ENCODE results near the gene GYG2.
"Not testable (repeated sequence)": the region's sequence is repeated elsewhere in the genome, so short reads cannot be mapped to it uniquely, and the experiment has no call there.

GYG2 gene

GRCh38 chrX:2828344-2828958 is at the start of gene GYG2:
GYG2 (plus strand) TSS chrX:2828930; CDS start chrX:2830189, 1,259 bp downstream.
- TF ChIP-seq, protein P1, sequence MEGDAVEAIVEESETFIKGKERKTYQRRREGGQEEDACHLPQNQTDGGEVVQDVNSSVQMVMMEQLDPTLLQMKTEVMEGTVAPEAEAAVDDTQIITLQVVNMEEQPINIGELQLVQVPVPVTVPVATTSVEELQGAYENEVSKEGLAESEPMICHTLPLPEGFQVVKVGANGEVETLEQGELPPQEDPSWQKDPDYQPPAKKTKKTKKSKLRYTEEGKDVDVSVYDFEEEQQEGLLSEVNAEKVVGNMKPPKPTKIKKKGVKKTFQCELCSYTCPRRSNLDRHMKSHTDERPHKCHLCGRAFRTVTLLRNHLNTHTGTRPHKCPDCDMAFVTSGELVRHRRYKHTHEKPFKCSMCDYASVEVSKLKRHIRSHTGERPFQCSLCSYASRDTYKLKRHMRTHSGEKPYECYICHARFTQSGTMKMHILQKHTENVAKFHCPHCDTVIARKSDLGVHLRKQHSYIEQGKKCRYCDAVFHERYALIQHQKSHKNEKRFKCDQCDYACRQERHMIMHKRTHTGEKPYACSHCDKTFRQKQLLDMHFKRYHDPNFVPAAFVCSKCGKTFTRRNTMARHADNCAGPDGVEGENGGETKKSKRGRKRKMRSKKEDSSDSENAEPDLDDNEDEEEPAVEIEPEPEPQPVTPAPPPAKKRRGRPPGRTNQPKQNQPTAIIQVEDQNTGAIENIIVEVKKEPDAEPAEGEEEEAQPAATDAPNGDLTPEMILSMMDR (IDR thresholded peaks at IDR 0.05; ENCODE audit: extremely low read depth, missing control alignments), result no peak
- DNase-seq (ENCODE audit: low spot score), result no peak

- not testable (repeated sequence) for DNase-seq (ENCODE audit: low spot score)
Measured at GRCh38 chrX:2780472-2781225, 48.1 kb upstream of the GYG2 start.

DNA sequence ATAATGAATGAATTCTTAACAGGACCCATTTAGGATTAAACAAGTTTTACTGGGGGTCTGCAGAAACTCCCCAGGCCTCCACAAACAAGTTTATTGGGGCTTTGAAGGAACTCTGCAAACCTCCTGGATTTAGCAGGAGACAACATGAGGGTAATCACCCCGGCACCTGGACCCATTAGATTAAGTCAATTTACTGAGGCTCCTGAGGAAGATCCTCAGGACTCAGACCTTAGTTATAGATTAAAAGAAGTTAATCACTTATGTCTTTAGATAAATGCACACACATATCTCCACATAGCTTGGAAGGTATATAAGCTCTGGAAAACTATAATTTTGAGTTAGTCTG is 47.5 kb upstream of the GYG2 start:
- DNase-seq (ENCODE audit: low spot score), result no peak
- TF ChIP-seq, protein P1 (IDR thresholded peaks at IDR 0.05; ENCODE audit: extremely low read depth, missing control alignments), result no peak

GRCh38 chrX:2781698-2782097 is 47.0 kb upstream of the GYG2 start:
- no peak for DNase-seq (ENCODE audit: low spot score)
- TF ChIP-seq, protein P1 (IDR thresholded peaks at IDR 0.05; ENCODE audit: extremely low read depth, missing control alignments), result no peak

DNA sequence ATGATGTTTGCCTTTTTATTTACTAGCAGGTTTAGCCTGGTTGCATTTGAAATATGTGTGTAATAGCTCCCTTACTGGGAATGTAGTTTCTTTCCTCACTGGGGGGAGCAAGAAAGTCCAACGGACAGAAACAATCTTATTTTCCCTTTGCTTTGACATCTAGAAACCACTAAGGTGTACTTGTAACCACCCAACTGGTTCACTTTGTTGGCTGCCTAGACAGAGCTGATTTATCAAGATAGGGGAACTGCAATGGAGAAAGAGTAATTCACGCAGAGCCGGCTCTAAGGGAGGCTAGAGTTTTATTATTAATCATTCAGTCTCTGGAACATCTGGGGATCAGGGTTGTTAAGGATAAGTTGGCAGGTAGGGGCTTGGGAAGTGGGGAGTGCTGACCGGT is 46.6 kb upstream of the GYG2 start:
- DNase-seq (ENCODE audit: low spot score), result no peak
- TF ChIP-seq, protein P1 (IDR thresholded peaks at IDR 0.05; ENCODE audit: extremely low read depth, missing control alignments), result no peak

DNA sequence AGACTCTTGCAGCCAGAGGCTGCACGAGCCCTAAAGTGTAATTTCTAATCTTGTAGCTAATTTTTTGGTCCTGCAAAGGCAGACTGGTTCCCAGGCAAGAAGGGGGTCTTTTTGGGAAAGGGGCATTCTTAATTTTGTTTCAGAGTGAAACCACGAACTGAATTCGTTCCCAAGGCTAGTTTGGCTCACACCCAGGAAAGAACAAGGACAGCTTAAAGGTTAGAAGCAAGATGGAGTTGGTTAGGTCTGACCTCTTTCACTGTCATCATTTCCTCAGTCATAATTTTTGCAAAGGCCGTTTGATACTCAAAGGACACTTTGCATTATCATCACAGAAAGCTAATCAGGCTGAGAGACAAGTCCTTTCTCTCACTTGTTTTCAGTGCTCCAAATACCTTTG is 46.0 kb upstream of the GYG2 start:
- TF ChIP-seq, protein P1 (IDR thresholded peaks at IDR 0.05; ENCODE audit: extremely low read depth, missing control alignments), result no peak
- DNase-seq (ENCODE audit: low spot score), result no peak

DNA sequence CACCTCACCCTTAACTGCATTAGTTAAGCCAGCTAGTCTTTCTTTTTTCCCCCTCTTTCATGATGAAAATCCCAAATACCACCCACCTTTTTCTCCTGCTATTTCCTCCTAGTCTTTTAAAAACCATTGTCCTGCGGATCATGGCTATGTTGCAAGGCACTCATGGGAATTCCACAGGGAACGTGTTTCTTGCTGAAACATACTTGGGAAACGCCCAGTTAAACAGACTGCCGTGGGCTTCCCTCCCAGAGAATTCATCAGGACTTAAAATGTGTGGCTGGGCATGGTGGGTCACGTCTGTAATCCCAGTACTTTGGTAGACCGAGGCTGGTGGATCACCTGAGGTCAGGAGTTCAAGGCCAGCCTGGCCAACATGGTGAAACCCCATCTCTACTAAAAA is 44.7 kb upstream of the GYG2 start:
- TF ChIP-seq, protein P1 (IDR thresholded peaks at IDR 0.05; ENCODE audit: extremely low read depth, missing control alignments), result no peak
- DNase-seq (ENCODE audit: low spot score), result no peak

- TF ChIP-seq, protein P1 (IDR thresholded peaks at IDR 0.05; ENCODE audit: extremely low read depth, missing control alignments), result no peak
- DNase-seq (ENCODE audit: low spot score), result no peak
Measured at GRCh38 chrX:2785538-2785937, 43.2 kb upstream of the GYG2 start.

Data from GM20000 (cell line).